HepG2 (cell line): ENCODE measurements around the gene CCDC148. TPM values are rescaled to one million over a fixed set of nuclear protein-coding genes. Genes with fewer than 3 reads are reported as not detected.
A peak's percentile ranks its signal among the peaks of the same experiment; 100 is the strongest.

Source experiments
- ARNT2 ChIP-seq: sonication (generic); formaldehyde crosslinking; IDR thresholded peaks from 2 replicates; pipeline ENCODE4 v1.8.0; 2022; ENCODE audit warnings: mild to moderate bottlenecking, low read depth, missing genetic modification reagents, moderate library complexity
- FOXC1 ChIP-seq: sonication (generic); formaldehyde crosslinking; IDR thresholded peaks from 2 replicates; pipeline ENCODE4 v1.8.0; 2022; ENCODE audit warnings: mild to moderate bottlenecking, missing genetic modification reagents, borderline replicate concordance
- GABPA ChIP-seq, 2 experiments: IDR thresholded peaks; 2 replicates each; pipeline ENCODE4 v1.6.1; 2011 to 2016; ENCODE audit warnings: low read depth in 2 of 2, low read length in 1 of 2, missing biosample characterization in 1 of 2, missing genetic modification characterization in 1 of 2
- GTF3A ChIP-seq: sonication (generic); formaldehyde crosslinking; conservative IDR thresholded peaks from 2 replicates; pipeline ENCODE4 v1.4.0; 2020; ENCODE audit warnings: mild to moderate bottlenecking, missing genetic modification reagents
- HCFC1 ChIP-seq: fragments of 150-350 bp; IDR thresholded peaks from 2 replicates; pipeline ENCODE4 v1.6.1; 2014; ENCODE audit warnings: low read depth, low read length
- HNF1A ChIP-seq, 2 experiments: sonication (generic) in 1 of 2; formaldehyde crosslinking in 1 of 2; IDR thresholded peaks; 2 replicates each; pipeline versions ENCODE4 v1.4.0 to v1.6.1; 2016 to 2020; ENCODE audit warnings: borderline replicate concordance in 1 of 2, low read depth in 1 of 2, mild to moderate bottlenecking in 1 of 2, missing genetic modification reagents in 1 of 2
- IKZF5 ChIP-seq: IDR thresholded peaks from 2 replicates; pipeline ENCODE4 v1.6.1; 2018; ENCODE audit warnings: missing genetic modification reagents, mild to moderate bottlenecking, missing compliant biosample characterization
- IRF2 ChIP-seq: IDR thresholded peaks from 2 replicates; pipeline ENCODE4 v1.6.1; 2018; ENCODE audit warnings: missing genetic modification reagents, missing compliant biosample characterization
- KAT8 ChIP-seq: IDR thresholded peaks from 2 replicates; pipeline ENCODE4 v1.6.1; 2016; ENCODE audit warnings: missing genetic modification reagents, missing compliant biosample characterization
- MAF1 ChIP-seq: sonication (generic); formaldehyde crosslinking; IDR thresholded peaks from 2 replicates; pipeline ENCODE4 v1.5.0; 2020; ENCODE audit warnings: missing genetic modification reagents, borderline replicate concordance
- MXD4 ChIP-seq: IDR thresholded peaks from 2 replicates; pipeline ENCODE4 v1.6.1; 2016; ENCODE audit warnings: mild to moderate bottlenecking, missing biosample characterization, missing genetic modification reagents
- NCOA2 ChIP-seq: sonication (generic); formaldehyde crosslinking; IDR thresholded peaks from 2 replicates; pipeline ENCODE4 v1.8.0; 2022; ENCODE audit warnings: inconsistent platforms
- NFKBIZ ChIP-seq: IDR thresholded peaks from 2 replicates; pipeline ENCODE4 v1.6.1; 2018; ENCODE audit warnings: missing genetic modification reagents, missing compliant biosample characterization
- PHF21A ChIP-seq: sonication (generic); formaldehyde crosslinking; IDR thresholded peaks from 2 replicates; pipeline ENCODE4 v1.5.0; 2020; ENCODE audit warnings: mild to moderate bottlenecking, missing genetic modification reagents
- RCOR2 ChIP-seq: IDR thresholded peaks from 2 replicates; pipeline ENCODE4 v1.6.1; 2016; ENCODE audit warnings: missing biosample characterization, missing genetic modification reagents
- RXRB ChIP-seq: IDR thresholded peaks from 2 replicates; pipeline ENCODE4 v1.6.1; 2016; ENCODE audit warnings: borderline replicate concordance, missing genetic modification reagents, missing compliant biosample characterization
- SMAD3 ChIP-seq: sonication (generic); formaldehyde crosslinking; IDR thresholded peaks from 2 replicates; pipeline ENCODE4 v1.4.0; 2020; ENCODE audit warnings: missing genetic modification reagents
- TBX2 ChIP-seq: sonication (generic); formaldehyde crosslinking; IDR thresholded peaks from 2 replicates; pipeline ENCODE4 v1.5.0; 2020; ENCODE audit warnings: missing genetic modification reagents, mild to moderate bottlenecking, borderline replicate concordance
- ZBTB7B ChIP-seq: sonication (generic); formaldehyde crosslinking; IDR thresholded peaks from 2 replicates; pipeline ENCODE4 v1.4.0; 2020; ENCODE audit warnings: missing genetic modification reagents
- ZMYM4 ChIP-seq: sonication (generic); formaldehyde crosslinking; IDR thresholded peaks from 2 replicates; pipeline ENCODE4 v1.8.1; 2023; ENCODE audit warnings: mild to moderate bottlenecking, missing genetic modification reagents
- ZNF670 ChIP-seq: sonication (generic); formaldehyde crosslinking; IDR thresholded peaks from 2 replicates; pipeline ENCODE4 v1.8.0; 2022; ENCODE audit warnings: mild to moderate bottlenecking, missing genetic modification reagents, borderline replicate concordance
- ZNF703 ChIP-seq: sonication (generic); formaldehyde crosslinking; IDR thresholded peaks from 2 replicates; pipeline ENCODE4 v1.5.1; 2020; ENCODE audit warnings: missing genetic modification reagents, mild to moderate bottlenecking, moderate library complexity, borderline replicate concordance
- ZNF878 ChIP-seq: sonication (generic); formaldehyde crosslinking; IDR thresholded peaks from 2 replicates; pipeline ENCODE4 v1.8.1; 2023; ENCODE audit warnings: mild to moderate bottlenecking, missing genetic modification reagents, moderate library complexity
- polyA plus RNA-seq, 8 experiments: library from polyadenylated mRNA; depleted of rRNA in 3 of 8; stranded (reverse) in 7 of 8; unstranded in 1 of 8; fragments of >200 nt; fragmentation: Illumina TruSeq in 4 of 8; extraction: Trizol in 4 of 8; gene quantifications; 2 replicates each; pipeline versions ENCODE4 v1.2.1 to v1.2.3, GENCODE V29; 2011 to 2016; ENCODE audit warnings: low read depth in 4 of 8, missing spikeins in 1 of 8, mixed read lengths in 1 of 8; ENCODE audit not compliant: insufficient read depth in 1 of 8
- total RNA-seq, 5 experiments: library from RNA; depleted of rRNA; stranded (reverse); fragments of >200 nt; fragmentation: Illumina TruSeq; extraction: Trizol; gene quantifications; 2 replicates each; pipeline ENCODE4 v1.2.3, GENCODE V29; 2016; ENCODE audit warnings: low read depth in 1 of 5

Gene CCDC148
- total and polyA plus RNA-seq, 2 of the 13 experiments (the other 11 are each of a cell fraction or from before 2014, with no cell fraction given): 0.30 to 0.49 TPM

DNA sequence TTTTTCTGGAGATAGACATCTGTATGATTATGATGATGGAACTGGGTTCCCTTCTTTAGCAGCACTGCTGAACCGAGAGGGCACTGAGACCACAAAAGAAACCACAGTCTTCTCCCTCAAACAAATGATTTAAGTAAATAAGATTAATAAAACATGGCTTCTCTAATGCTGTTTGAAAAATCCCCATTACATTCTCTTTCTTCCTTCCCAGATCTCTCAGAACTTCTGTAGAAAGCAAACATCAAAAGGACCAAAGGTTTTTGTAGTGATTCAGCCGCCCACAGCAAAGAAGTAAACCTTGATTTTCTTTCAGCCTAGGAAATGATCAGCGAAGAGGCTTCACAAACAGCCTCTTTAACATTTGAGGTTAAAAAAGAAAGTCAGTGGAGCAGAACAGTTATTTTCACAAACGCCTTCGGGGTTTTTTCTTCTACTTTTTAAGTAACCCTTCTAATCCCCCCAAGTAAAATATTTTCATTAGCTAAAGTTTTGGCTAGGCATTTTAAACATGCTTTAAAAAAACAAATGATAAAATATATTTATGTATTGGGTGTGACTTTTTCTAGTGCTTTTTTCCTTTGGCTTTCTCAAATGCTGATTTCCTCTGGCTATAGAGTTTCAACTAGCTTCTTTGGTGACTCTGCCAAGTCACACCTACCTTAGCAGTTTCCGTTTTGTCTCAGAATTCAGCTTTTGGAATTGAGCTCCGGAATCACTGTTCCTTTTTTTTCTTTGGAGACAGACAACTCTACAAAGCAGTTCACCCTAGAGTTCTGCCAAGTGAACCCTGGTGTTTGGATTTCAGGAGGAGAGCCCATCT is 265.3 kb downstream of the CCDC148 start (continued):
- peak; percentile 30; the same call in 1 of the 2 replicates for TF ChIP-seq HNF1A (IDR thresholded peaks at IDR 0.05; ENCODE audit: low read depth)
- TF ChIP-seq HNF1A (CRISPR knock-in tag; IDR thresholded peaks at IDR 0.05; ENCODE audit: borderline replicate concordance): peak; percentile 69; the same call in 1 of the 2 replicates
- TF ChIP-seq ZNF670 (CRISPR knock-in tag): 0 out of 2 replicates have a peak, but pooled peaks have one; percentile 21
- TF ChIP-seq RXRB (CRISPR knock-in tag): peak; percentile 78; the same call in 1 of the 2 replicates
- no peak for TF ChIP-seq MAF1 (CRISPR knock-in tag)
- no peak for TF ChIP-seq GTF3A (CRISPR knock-in tag)
- TF ChIP-seq SMAD3 (CRISPR knock-in tag): 0 out of 2 replicates have a peak, but pooled peaks have one; percentile 44
- TF ChIP-seq HCFC1: no peak
- no peak for TF ChIP-seq MXD4 (CRISPR knock-in tag)
- peak; percentile 22; the same call in 1 of the 2 replicates for TF ChIP-seq KAT8 (CRISPR knock-in tag)
- TF ChIP-seq IRF2 (CRISPR knock-in tag): peak; percentile 68; the same call in 1 of the 2 replicates
- peak; percentile 32; the same call in 1 of the 2 replicates for TF ChIP-seq ZBTB7B (CRISPR knock-in tag)
- TF ChIP-seq RCOR2 (CRISPR knock-in tag): peak; percentile 71; the same call in 1 of the 2 replicates
- peak; percentile 53; the same call in 1 of the 2 replicates for TF ChIP-seq IKZF5 (CRISPR knock-in tag)
- TF ChIP-seq PHF21A (CRISPR knock-in tag): peak; percentile 64; the same call in 1 of the 2 replicates
- peak; percentile 94 for TF ChIP-seq NCOA2
- no peak for TF ChIP-seq ZNF703 (CRISPR knock-in tag)
- TF ChIP-seq FOXC1 (CRISPR knock-in tag): no peak
- peak; percentile 26; the same call in 1 of the 2 replicates for TF ChIP-seq ZMYM4 (CRISPR knock-in tag)
- TF ChIP-seq TBX2 (CRISPR knock-in tag): 0 out of 2 replicates have a peak, but pooled peaks have one; percentile 60
- no peak for TF ChIP-seq GABPA (IDR thresholded peaks at IDR 0.05; ENCODE audit: low read depth, low read length)
- TF ChIP-seq GABPA (CRISPR knock-in tag; IDR thresholded peaks at IDR 0.05; ENCODE audit: low read depth): peak; percentile 40; the same call in 1 of the 2 replicates
- peak; percentile 64; the same call in 1 of the 2 replicates for TF ChIP-seq NFKBIZ (CRISPR knock-in tag)
- TF ChIP-seq ZNF878 (CRISPR knock-in tag): peak; percentile 54; the same call in 1 of the 2 replicates
- peak; percentile 35; the same call in 1 of the 2 replicates for TF ChIP-seq ARNT2 (CRISPR knock-in tag)
